DMS 273 treated with DMSO at 0.1 percent for 48 hours (cell line): ENCODE results near the gene WNT3.
A peak's percentile ranks its signal among the peaks of the same experiment; 100 is the strongest.
"Not testable (repeated sequence)": the region's sequence is repeated elsewhere in the genome, so short reads cannot be mapped to it uniquely, and the experiment has no call there.

Experiments used
- DNase-seq: peaks from one replicate; lab custom pipeline; 2025; lab: John Stamatoyannopoulos, UW

WNT3 gene

DNA sequence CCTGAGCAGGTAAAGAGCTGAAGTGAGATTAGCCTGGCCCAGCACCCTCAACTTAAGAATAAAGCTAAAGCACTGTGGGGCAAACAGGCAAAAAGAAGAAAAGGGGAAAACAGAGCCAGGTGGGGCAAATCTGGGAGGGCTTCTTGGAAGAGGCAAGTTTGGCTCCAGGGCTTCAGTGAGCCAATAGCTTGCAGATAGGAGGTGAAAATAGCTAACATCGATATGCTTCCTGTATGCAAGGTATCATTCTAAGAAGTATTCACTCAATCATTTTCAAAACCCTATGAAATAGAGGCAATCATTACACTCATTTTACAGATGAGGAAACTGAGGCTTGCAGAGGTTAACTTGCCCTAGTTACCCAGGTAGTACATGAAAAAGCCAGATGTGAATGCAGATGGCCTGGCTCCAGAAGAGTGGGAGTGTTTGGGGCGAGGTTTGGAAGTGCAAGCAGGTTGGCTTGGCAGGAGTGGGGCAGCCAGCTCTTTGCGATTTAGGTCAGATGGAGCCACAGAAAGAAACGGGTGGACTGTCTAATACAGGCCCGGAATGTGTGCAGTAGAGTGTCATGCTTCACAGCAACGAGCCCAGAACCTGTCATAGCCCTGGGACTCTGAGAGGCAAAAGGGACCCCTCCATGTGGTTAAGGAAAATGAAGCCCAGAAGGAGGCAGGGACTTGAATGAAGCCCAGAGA lies 5.7 kb downstream of the WNT3 start:
- DNase-seq: no peak

DNA sequence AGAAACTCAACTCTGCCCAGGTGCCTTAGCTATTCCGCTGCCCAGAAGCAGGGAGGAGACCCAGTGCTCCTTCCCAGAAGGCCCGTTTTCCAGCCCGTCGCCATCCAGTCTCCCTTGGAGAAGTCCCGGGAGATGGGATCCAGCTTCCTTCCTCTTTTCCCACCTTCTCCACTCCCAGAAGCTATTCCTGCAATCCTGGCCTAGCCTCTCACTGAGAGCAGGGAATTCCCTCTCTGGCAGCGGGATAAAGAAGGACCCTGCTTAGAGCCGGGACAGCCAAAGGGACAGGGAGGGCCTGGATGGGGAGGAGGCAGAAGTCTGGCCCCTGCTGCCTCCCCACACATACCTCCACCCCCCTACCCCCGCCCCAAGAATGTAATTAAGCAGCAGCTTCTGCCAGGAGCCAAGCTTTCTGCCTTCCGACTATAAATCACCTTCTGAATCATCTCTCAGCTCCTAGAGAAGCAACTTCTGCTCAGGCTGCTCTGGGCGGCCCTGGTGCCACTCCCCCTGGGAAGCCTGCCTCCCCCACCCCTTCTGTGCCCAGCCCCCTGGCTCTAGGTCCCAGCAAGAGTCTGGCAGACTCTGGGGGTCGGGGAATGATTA lies 6.4 kb downstream of the WNT3 start:
- no peak for DNase-seq

DNA sequence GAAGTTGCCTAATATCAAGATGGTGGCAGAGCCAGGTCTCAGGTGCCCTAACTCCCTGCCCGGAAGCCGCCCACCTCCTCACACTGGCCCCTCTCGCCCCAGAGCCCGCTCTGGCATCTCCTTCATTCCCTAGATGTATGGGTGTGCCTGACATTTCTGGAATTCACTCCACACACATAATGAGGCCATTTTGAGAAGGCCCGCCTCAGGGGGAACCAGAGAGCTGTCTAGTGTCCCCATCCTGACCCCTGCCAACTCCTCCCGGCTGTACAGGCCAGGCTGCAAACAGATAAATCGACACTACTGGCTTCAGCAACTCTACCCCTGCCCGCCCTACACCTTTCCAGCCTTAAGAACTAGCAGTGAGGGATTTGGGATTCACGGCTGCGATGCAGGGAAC lies 7.7 kb downstream of the WNT3 start:
- no peak for DNase-seq

DNA sequence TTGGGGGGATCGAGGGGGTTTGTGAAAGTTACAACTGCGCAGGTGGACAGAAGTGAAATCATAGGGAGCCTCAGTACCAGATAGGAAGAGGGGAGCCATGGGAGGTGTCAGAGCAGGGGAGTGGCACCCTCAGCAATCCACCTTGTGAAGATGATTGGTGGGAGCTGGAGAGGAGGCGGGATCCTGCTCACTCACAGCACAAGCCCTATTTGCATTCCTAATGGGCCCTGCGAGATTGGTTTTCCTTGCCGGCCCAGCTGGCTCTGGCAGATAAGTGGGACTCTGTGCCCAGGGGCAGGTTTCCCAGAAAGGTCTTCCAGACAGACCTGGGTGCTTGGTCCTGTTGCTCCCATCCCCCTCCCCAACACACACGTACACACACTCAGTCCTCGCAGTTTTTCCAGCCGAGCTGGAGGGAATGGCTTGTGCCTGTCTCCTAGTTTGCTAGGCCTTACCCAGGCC lies 9.4 kb downstream of the WNT3 start:
- DNase-seq: peak; percentile 27

DNA sequence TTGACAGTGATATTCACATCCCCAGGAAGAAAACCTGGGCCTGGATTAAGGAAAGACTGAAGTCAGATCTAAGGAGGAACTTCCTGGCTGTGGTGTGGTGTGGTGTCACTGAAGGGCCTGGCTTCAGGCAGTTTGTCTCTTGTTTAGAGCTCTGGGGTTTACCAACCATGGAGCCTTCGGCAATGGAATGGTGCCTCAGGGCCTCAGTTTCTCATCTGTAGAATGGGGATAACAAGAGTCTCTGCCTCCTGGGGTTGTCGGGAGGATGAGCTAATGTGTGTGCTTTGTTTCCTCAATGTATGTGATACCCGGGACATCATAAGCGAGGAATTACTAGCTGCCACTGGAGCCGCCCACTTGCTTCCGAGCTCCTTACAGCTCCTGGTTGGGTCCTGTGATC lies 12.7 kb downstream of the WNT3 start:
- DNase-seq: no peak

DNA sequence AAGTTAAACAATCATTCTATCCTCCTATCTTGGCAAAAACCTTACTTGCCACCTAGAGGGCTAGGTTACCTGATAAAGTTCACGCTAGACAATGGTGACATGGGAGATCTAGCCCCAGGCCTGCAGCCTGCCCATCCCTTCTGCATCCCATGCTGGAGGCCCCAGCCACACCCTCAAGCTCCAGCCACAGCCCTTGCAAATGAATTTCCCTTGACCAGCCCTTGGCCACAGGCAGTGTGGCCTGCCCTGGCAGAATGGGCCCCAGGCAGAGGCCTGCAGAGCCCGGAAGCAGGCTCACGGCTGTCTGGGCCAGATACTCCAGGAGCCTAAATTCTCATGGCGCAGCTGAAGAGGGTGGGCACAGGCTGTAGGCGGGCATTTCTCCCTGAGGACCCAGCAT lies 14.9 kb downstream of the WNT3 start:
- DNase-seq: no peak

DNA sequence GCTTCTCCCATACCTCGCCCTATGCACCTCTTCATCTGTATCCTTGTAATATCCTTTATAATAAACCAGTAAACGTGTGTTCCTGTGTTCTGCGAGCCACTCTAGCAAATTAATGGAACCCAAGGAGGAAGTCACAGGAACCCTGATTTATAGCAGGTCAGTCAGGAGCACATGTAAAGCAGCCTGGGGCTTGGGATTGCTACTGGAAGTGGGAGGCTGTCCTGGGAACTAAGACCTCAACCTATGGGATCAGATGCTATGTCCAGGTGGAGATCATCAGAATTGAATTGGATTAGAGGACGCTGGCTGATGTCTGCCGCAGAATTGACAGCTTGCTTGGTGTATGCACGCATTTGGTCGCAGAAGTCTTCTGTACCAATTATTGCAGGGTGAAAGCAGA lies 15.7 kb downstream of the WNT3 start:
- no peak for DNase-seq

DNA sequence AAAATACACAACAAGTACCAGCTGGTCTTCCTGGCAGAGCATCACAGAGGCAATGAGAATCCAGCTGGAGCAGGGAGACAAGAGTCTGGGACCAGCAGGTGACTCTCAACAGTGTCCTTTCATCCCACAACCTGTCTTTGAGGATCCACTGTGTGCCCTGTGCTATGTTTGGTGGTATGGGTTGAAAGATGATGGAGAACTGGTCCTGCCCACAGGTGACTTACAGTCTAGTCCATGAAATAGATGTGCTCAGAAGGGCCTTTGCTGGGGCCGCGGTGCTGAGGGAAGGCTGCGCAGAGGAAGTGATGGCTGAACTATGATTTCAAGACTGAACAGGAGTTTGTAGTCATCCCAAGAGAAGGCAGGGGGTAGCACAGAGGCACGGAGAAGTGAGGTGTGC lies 17.9 kb downstream of the WNT3 start:
- DNase-seq: no peak

DNA sequence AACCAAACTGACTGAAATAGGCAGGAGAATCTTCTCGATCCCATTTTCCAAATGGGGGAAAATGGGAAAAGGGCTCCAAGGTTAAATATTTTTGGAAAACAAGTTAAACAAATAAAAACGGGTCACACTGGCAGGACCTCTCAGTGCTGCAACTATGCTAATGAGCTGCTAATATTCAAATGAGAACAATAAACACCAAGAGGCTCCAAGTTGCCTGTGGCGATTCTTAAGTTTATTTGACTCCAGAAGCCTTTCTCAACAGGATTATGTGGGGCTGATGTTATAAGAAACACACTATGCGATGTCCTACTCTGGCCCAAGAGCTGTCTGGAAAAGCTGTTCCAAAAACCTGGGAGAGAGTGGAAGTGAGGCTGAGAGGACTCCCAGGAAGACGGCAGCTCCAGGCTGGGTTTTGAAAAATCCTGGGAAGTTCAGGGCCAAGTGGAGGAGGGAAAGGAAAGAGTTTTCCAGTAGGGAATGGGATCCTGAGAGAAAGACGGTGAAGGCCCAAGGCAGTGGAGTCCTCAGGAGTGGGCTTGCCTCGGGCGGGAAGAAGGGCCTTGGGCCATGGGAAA lies 21.4 kb downstream of the WNT3 start:
- no peak for DNase-seq

DNA sequence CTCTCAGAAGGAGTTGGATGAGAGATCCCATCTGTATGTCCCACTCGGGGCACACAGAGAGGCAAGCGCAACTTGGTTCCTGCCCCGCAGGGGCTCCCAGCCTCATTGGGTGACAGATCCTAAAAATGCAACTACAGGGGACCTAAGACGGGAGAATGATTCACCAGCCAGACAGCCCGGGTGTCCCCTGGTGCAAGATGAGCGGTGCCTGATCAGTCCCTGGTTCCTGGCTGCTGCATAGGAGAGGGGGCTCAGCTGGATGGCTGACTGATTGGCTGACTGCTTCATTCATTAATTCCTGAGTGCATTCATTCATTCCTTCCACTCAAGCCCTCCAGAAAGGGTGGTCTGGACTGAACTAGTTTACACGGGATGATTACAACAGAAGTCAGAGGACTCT lies 22.0 kb downstream of the WNT3 start:
- DNase-seq: no peak

DNA sequence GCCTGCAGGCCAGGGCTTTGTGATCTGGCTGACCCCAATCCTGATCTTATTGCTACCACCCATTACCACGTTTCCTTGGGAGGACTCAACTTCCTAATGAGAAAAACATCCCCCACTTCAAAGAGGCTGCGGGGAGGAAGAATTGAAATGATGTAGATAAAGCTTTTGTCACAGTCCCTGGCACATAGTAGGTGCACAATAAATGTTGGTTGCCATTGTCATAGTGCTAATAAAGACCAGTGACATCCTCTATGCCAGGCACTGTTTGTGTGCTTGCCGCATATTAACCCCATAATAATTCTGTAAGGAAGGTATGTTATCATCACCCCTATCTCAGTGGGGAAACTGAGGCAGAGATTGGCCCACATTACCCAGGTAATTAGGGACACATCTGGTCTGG lies 22.4 kb downstream of the WNT3 start:
- no peak for DNase-seq

DNA sequence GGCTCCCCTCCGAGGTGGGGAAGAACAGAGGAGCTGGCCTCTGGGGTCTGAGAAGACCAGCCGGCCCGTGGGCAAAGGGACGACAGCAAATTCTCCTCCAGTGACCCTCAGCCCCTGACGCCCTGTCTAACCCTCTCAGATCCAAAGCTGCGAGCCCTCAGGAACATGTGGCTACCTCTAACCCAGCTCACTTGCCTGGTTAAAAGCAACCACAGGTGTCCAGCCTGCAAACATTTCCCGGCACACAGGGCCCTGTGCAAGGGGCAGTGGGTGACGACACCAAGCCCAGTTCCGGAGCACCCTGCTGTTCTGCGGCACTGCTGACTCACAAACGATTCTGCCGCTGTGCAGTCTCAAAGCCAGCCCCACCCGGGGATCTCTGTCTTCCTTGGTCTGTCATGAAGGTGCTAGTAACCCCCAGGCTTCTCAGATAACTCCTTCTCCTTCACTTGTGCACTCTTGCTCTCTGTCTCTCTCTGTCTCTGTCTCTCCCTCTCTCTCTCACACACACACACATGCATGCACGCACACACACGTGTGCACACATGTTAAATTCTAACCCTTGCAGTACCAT lies 23.0 kb downstream of the WNT3 start:
- DNase-seq: no peak

DNA sequence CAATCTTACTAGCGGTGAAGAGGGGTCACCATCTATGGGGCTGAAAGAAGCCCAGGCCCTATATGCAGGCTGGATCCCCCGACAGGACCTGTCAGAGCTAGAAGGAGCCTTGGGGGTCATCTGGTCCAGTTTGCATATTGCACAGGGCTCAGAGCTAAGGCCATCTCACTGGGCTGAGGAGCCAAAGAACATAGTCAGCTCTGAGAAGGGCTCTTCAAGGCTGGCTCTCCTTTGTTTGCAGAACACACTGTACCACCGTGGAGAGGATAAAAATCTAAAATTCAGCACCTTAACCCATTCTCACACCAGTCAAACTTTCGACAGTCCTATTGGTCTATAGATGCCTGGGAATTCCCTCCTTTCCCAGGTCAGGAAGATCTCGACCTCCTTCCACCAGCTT lies 24.2 kb downstream of the WNT3 start:
- no peak for DNase-seq

DNA sequence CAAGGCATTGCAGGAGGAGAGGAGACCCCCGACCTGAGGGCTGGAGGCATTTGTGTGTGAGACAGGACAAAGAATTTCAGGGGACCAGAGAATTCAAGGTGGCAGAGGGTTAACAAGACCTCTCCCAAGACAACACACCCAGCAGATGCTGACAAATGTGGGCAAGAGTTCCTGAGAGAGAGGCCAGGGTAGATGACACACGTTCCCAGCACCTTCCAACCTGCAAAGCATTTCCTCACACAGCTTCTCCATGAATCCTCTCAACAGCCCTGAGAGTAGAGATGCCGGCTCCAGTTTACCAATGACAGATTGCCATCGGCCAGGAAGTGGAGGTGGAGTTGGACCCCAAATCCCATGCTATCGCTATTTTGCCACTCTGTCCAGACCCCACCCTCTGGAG lies 25.0 kb downstream of the WNT3 start:
- DNase-seq: no peak

DNA sequence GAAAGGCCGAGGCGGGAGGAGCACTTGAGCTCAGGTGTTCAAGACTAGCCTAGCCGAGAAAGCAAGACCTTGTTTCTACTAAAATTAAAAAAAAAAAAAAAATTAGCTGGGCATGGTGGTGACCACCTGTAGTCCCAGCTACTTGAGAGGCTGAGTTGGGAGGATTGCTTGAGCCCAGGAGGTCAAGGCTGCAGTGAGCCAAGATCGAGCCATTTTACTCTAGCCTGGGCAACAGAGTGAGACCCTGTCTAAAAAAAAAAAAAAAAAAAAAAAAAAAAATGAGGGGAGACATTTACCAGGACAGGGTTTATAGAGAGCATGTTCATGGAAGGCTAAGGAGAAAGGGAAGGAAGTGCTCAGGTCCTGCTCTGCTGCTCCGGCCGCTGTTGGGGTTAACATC lies 25.5 kb downstream of the WNT3 start:
- DNase-seq: not testable (repeated sequence)

DNA sequence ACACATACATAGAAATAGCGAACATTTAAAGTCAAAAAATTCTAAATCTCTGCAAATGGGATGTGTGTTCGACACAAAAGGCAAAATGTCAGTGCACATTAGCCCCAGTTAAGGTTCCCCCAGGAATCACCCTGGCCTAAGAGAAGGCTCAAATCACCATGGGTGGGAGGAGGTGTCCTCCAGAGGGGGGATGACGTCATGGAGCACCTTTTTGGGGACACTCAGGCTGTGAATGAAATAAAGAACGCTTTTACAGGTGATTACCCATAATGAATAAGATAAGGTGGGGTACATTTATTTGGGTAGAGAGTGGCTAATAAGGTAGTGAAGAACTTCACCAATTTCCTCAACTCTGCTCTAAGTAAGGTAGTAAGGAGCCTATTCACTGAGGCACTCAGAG lies 26.4 kb downstream of the WNT3 start:
- DNase-seq: no peak

DNA sequence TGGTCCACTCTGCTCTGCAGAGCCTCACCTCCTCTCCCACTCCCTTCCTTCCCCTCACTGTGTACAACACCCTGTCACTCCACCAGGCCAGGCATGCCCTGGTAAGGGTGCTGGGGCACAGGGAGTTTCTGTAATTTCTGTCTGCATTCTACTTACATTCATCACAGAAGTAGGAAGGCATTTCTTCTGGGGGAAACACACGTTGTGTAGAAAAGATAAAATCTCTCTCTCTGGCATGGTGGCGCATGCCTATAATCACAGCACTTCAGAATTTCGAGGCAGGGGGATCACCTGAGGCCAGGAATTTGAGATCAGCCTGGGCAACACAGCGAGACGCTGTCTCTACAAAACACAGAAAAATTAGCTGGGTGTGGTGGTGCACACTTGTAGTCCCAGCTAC lies 27.0 kb downstream of the WNT3 start:
- no peak for DNase-seq

DNA sequence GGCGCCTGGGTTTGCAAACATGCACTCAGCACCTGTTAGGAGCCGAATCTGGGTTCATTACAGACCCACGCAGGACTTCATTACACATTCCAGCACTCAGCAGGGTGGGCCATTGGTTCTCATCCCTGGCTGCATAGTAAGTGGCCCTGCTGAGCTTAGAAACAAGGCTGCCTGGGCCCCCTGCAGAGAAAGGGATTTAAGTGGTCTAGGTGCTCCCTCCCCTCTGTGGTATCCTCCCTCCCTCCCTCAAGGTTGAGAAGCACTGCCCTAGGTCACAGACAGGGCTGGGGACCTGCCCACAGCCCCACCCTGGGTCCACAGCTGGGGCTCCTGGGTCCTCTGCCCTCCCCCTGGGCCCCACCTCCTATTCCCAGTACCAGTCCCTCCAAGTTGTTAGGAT lies 28.3 kb downstream of the WNT3 start:
- DNase-seq: no peak

DNA sequence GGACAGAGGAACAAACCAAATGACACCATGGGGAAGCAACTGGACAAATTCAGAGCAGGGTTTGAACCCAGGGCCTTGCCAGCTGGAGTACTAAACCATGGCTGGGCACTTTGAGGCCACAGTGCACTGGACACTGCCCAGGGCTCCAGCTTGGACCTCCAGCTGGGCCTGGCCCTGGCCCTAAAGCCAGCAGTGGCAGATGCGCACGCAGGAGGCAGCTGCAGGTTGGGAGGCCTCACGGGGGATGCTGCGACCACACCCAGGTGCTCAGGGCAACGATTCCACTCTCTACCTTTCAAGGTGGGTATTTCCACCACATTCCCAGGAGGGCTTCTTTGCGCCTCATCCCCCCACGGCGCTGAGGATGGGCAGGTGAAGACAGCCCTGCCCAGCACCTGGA lies 28.9 kb downstream of the WNT3 start:
- DNase-seq: no peak

DNA sequence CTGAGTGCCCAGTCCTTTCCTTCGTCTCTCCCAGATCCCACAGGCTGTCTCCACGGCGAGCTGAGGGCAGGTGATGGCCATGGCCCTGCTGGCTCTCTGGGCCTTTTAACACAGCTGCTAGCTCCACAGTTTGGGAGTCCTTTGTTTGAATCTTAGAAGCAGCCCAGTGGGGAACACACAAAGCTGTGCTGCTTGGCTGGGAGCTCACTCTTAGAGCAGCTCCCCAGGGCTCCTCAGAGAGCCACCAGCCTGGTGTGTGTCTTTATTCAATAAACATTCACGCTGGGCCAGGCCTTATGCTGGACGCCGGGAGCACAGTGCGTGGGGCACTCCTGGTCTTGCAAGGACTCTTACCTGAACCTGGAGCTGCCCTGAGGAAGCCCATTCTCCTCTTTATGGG lies 29.7 kb downstream of the WNT3 start:
- DNase-seq: no peak

DNA sequence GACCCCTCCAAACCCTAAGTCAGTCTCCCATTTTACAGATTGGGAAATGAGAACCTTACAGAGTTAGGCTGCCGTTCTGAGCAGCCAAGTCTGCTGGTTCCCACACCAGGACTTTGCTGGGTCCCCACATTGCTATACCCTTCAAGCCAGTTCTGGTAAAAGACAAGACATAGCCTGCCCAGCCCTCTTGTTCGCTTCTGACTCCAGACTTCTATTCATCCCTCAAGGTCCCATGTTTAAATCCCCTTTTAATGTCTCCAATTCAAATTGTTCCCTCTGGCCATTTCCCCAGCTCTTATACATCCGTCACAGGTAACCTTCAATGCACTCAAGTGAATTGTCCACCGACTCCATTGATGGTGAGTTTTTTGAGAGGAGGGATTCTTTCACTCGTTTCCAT lies 30.2 kb downstream of the WNT3 start:
- no peak for DNase-seq

DNA sequence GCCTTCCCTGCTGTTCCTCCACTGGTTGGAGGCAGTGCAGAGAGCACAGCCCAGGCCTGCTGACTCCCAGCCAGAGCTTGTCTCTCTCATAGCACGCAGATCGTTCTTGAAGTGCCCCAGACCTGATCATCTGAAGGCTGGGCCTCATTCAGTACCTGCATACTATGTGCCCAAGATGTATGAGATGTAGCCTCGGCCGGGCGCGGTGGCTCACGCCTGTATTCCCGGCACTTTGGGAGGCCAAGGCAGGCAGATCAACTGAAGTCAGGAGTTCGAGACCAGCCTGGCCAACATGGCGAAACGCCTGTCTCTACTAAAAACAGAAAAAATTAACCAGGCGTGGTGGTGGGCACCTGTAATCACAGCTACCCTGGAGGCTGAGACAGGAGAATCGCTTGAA lies 31.0 kb downstream of the WNT3 start:
- no peak for DNase-seq

DNA sequence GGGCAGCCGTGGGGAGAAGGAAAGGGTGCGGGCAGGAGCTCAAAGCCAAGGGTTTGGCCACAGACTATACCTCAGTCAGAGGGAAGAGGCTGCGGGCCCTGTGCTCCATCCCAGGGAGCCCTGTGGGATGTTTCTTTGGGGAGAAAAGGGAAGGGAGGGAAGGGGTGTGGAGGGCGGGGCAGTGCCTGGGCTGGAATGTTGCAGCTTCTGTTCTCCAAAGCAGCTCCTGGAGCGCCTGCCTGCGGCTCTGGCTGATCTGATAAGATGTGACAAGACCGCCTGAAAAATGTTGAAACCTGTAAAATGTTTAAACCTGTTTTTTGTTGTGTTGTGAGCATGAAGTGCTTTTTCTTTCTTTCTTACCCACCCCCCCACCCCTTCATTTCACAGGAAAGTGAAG lies 32.8 kb downstream of the WNT3 start:
- DNase-seq: no peak
